Astrocyte (in vitro differentiated cells and primary cell): ENCODE data around the gene PRH1. TPM values are rescaled to one million over a fixed set of nuclear protein-coding genes. Genes with fewer than 3 reads are reported as not detected.

Source experiments
- DNase-seq: peaks from one replicate; pipeline ENCODE4 v3.0.0-alpha.2; 2010; ENCODE audit warnings: low read depth
- FAIRE-seq: peaks from 2 replicates; lab custom pipeline; 2011; peaks lifted over from hg19 to GRCh38; lab: Jason Lieb, UNC
- H2AFZ ChIP-seq: 2 replicates; pipeline ENCODE4 v1.6.0; 2012; ENCODE audit warnings: low read depth, low read length, inconsistent platforms
- H3K27ac ChIP-seq: 2 replicates; pipeline ENCODE4 v1.5.1; 2011; ENCODE audit warnings: low read depth, low read length, inconsistent platforms
- H3K27me3 ChIP-seq: 2 replicates; pipeline ENCODE4 v1.6.0; 2011; ENCODE audit warnings: low read length, inconsistent platforms; ENCODE audit not compliant: insufficient read depth
- H3K36me3 ChIP-seq: 2 replicates; pipeline ENCODE4 v1.5.1; 2011; ENCODE audit warnings: low read length, inconsistent platforms; ENCODE audit not compliant: insufficient read depth
- H3K4me1 ChIP-seq: 2 replicates; pipeline ENCODE4 v1.5.1; 2011; ENCODE audit warnings: low read length, inconsistent platforms; ENCODE audit not compliant: insufficient read depth
- H3K4me2 ChIP-seq: 2 replicates; pipeline ENCODE4 v1.6.0; 2012; ENCODE audit warnings: low read length, inconsistent platforms
- H3K4me3 ChIP-seq: 2 replicates; pipeline ENCODE4 v1.5.1; 2011; ENCODE audit warnings: low read depth, mild to moderate bottlenecking, low read length, inconsistent platforms; ENCODE audit not compliant: insufficient read depth
- H3K79me2 ChIP-seq: 2 replicates; pipeline ENCODE4 v1.6.0; 2012; ENCODE audit warnings: mild to moderate bottlenecking, low read length, inconsistent platforms; ENCODE audit not compliant: insufficient read depth
- H3K9ac ChIP-seq: 2 replicates; pipeline ENCODE4 v1.6.0; 2012; ENCODE audit warnings: mild to moderate bottlenecking, low read length, inconsistent platforms
- H3K9me3 ChIP-seq: 2 replicates; pipeline ENCODE4 v1.5.1; 2012; ENCODE audit warnings: low read depth, mild to moderate bottlenecking, low read length, inconsistent platforms; ENCODE audit not compliant: insufficient read depth
- H4K20me1 ChIP-seq: 2 replicates; pipeline ENCODE4 v1.6.0; 2012; ENCODE audit warnings: low read length, inconsistent platforms; ENCODE audit not compliant: insufficient read depth
- H3K27ac Mint-ChIP-seq: one replicate; pipeline ENCODE4 v1.8.0; 2021; ENCODE audit warnings: mild to moderate bottlenecking, mixed read lengths; ENCODE audit not compliant: unreplicated experiment
- H3K27me3 Mint-ChIP-seq: one replicate; pipeline ENCODE4 v1.8.0; 2021; ENCODE audit warnings: low read depth, mixed read lengths; ENCODE audit not compliant: unreplicated experiment
- H3K36me3 Mint-ChIP-seq: one replicate; pipeline ENCODE4 v1.8.0; 2021; ENCODE audit warnings: low read depth, mixed read lengths; ENCODE audit not compliant: unreplicated experiment
- H3K4me1 Mint-ChIP-seq: one replicate; pipeline ENCODE4 v1.8.0; 2021; ENCODE audit warnings: low read depth, mixed read lengths; ENCODE audit not compliant: unreplicated experiment
- H3K4me3 Mint-ChIP-seq: one replicate; pipeline ENCODE4 v1.8.0; 2021; ENCODE audit warnings: mild to moderate bottlenecking, moderate library complexity, mixed read lengths; ENCODE audit not compliant: unreplicated experiment
- H3K9me3 Mint-ChIP-seq: one replicate; pipeline ENCODE4 v1.8.0; 2021; ENCODE audit warnings: mild to moderate bottlenecking, mixed read lengths; ENCODE audit not compliant: unreplicated experiment
- EZH2 ChIP-seq: IDR thresholded peaks from 2 replicates; pipeline ENCODE4 v1.6.1; 2012; ENCODE audit warnings: mild to moderate bottlenecking, low read length, inconsistent platforms; ENCODE audit not compliant: insufficient read depth
- total RNA-seq: library from RNA; stranded (reverse); gene quantifications from 2 replicates; pipeline ENCODE4 v1.2.1, GENCODE V29; 2021
- TF ChIP-seq, protein P1 (sequence below): IDR thresholded peaks from 2 replicates; pipeline ENCODE4 v1.5.1; 2011; ENCODE audit warnings: low read depth, mild to moderate bottlenecking, inconsistent platforms, low read length, moderate library complexity; ENCODE audit not compliant: insufficient read depth

Gene PRH1
- total RNA-seq, 1 donor from 2014 or later, result 7.9 TPM

DNA sequence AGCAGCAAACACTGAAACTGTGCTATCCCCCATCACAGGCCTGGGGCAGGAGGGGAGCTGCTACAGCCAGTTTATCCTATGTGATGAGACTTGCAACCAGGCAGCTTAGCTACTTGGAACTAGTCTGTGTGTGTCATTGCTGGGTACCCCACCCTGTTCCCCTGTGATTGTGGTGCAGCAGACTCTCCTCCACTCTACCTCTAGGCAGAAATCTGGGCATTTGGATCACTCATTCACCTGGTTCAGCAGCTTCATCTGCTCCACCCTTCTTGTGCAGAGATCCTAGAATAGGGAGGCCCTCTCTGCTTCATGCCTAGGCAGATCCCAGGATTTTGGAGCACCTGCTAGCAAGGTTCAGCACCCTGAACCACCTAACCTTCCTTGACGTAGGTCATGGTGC lies 16.5 kb upstream of the PRH1 start:
- no peaks in the 10 kb centered on the region for H3K4me1 ChIP-seq
- H3K27ac ChIP-seq, result no peak overlapping the region
- H3K9me3 Mint-ChIP-seq, result peaks cover 22% of the 10 kb centered on the region
- FAIRE-seq (no peak), DNase-seq (no peak)
- no peaks in the 10 kb centered on the region for H3K79me2 ChIP-seq
- no peak overlapping the region for H3K27ac Mint-ChIP-seq
- H3K4me2 ChIP-seq, result no peak overlapping the region
- peaks cover 5% of the 10 kb centered on the region for H3K9me3 ChIP-seq
- no peak overlapping the region for H3K4me3 Mint-ChIP-seq
- H3K36me3 ChIP-seq, result no peaks in the 10 kb centered on the region
- H3K4me1 Mint-ChIP-seq, result no peaks in the 10 kb centered on the region
- H3K27me3 Mint-ChIP-seq, result no peaks in the 10 kb centered on the region
- H2AFZ ChIP-seq, result no peak overlapping the region
- H3K36me3 Mint-ChIP-seq, result peaks cover 5% of the 10 kb centered on the region
- H3K27me3 ChIP-seq, result no peaks in the 10 kb centered on the region
- TF ChIP-seq EZH2, result no peak
- TF ChIP-seq, protein P1, sequence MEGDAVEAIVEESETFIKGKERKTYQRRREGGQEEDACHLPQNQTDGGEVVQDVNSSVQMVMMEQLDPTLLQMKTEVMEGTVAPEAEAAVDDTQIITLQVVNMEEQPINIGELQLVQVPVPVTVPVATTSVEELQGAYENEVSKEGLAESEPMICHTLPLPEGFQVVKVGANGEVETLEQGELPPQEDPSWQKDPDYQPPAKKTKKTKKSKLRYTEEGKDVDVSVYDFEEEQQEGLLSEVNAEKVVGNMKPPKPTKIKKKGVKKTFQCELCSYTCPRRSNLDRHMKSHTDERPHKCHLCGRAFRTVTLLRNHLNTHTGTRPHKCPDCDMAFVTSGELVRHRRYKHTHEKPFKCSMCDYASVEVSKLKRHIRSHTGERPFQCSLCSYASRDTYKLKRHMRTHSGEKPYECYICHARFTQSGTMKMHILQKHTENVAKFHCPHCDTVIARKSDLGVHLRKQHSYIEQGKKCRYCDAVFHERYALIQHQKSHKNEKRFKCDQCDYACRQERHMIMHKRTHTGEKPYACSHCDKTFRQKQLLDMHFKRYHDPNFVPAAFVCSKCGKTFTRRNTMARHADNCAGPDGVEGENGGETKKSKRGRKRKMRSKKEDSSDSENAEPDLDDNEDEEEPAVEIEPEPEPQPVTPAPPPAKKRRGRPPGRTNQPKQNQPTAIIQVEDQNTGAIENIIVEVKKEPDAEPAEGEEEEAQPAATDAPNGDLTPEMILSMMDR, result no peak
- H4K20me1 ChIP-seq, result no peaks in the 10 kb centered on the region
- no peak overlapping the region for H3K4me3 ChIP-seq
- H3K9ac ChIP-seq, result no peak overlapping the region

DNA sequence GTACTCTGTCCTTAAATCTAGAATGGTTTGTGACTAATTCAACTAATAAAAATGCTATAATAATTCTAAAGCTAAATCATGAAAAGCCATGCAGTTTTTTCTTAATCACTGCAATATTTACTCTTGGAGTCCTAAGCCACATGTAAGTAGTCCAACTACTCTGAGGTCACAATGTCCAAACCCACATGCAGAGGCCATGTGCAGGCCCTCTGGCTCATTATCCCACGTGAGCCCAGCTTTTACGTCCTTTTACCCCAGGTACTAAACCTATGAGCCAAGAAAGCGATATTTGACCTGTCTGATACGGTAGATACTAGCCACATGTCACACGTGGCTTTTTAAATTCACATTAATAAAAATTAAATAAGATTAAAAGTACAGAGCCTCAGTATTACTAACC lies 12.8 kb upstream of the PRH1 start:
- DNase-seq, result no peak
- H3K4me1 Mint-ChIP-seq, result no peaks in the 10 kb centered on the region
- H3K36me3 Mint-ChIP-seq, result peaks cover 5% of the 10 kb centered on the region
- no peak for FAIRE-seq
- Histone ChIP-seq H3K27ac (no peak overlapping the region), H3K9ac (no peak overlapping the region), H2AFZ (no peak overlapping the region), H3K4me3 (no peak overlapping the region), H3K4me2 (no peak overlapping the region), H3K36me3 (no peaks in the 10 kb centered on the region), H3K27me3 (no peaks in the 10 kb centered on the region), H3K79me2 (no peaks in the 10 kb centered on the region), H3K9me3 (no peaks in the 10 kb centered on the region), H4K20me1 (no peaks in the 10 kb centered on the region), H3K4me1 (no peaks in the 10 kb centered on the region)
- H3K4me3 Mint-ChIP-seq, result no peak overlapping the region
- H3K27ac Mint-ChIP-seq, result no peak overlapping the region
- TF ChIP-seq, protein P1, result no peak
- TF ChIP-seq EZH2, result no peak
- H3K9me3 Mint-ChIP-seq, result peaks cover 3% of the 10 kb centered on the region
- H3K27me3 Mint-ChIP-seq, result no peaks in the 10 kb centered on the region

DNA sequence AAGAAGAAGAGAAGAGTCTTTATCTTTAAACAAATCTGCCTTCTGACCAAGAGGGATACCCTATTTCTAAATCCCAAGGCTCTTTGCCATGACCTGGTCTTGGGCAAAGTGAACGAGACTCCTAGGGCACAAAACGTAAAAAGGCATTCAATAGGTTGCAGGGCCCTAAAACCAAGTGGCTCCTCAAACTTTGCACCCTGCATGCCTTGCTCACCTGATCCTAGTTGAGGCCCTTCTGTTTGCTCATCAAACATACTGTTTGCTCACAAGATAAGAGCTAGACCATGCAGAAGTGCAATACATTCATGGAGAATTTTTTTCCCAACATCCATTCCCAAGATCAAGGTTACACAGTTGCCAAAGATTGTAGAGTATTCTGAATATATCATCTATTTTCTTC lies 7.9 kb upstream of the PRH1 start:
- Histone ChIP-seq H3K36me3 (no peaks in the 10 kb centered on the region), H3K4me2 (no peak overlapping the region), H3K4me3 (no peak overlapping the region), H3K27me3 (no peaks in the 10 kb centered on the region), H3K27ac (no peak overlapping the region), H3K4me1 (no peaks in the 10 kb centered on the region), H4K20me1 (no peaks in the 10 kb centered on the region), H3K9ac (no peak overlapping the region), H3K9me3 (no peaks in the 10 kb centered on the region), H3K79me2 (no peaks in the 10 kb centered on the region), H2AFZ (no peak overlapping the region)
- DNase-seq, result no peak
- H3K36me3 Mint-ChIP-seq, result peaks cover 2% of the 10 kb centered on the region
- H3K4me3 Mint-ChIP-seq, result no peak overlapping the region
- H3K9me3 Mint-ChIP-seq, result no peaks in the 10 kb centered on the region
- H3K27ac Mint-ChIP-seq, result no peak overlapping the region
- no peaks in the 10 kb centered on the region for H3K27me3 Mint-ChIP-seq
- FAIRE-seq, result no peak
- no peak for TF ChIP-seq EZH2
- TF ChIP-seq, protein P1, result no peak
- H3K4me1 Mint-ChIP-seq, result no peaks in the 10 kb centered on the region
